ENCODE results near the gene EIF2B5. TPM values are rescaled to one million over a fixed set of nuclear protein-coding genes. Genes with fewer than 3 reads are reported as not detected.

The EIF2B5 gene
- total and polyA plus RNA-seq, 2 of the 13 experiments (the other 11 are each of a cell fraction or from before 2014, with no cell fraction given) = 38.4 to 60.2 TPM

GRCh38 chr3:184174646-184175492 lies 39.7 kb downstream of the EIF2B5 start, which contains the start of gene AP2M1 (continued):
- TF ChIP-seq ZNF503 (CRISPR knock-in tag; IDR thresholded peaks at IDR 0.05) = no peak; the same call in 1 of the 2 replicates
- TF ChIP-seq ZNF136 (CRISPR knock-in tag; IDR thresholded peaks at IDR 0.05; ENCODE audit: low read depth) = no peak
- TF ChIP-seq MXD1 (CRISPR knock-in tag; IDR thresholded peaks at IDR 0.05) = peak; percentile 58; the same call in 1 of the 2 replicates
- TF ChIP-seq ZFP36L1 (CRISPR knock-in tag; IDR thresholded peaks at IDR 0.05) = 0 out of 2 replicates have a peak, but pooled peaks have one; percentile 49
- TF ChIP-seq KDM2A (CRISPR knock-in tag; IDR thresholded peaks at IDR 0.05; ENCODE audit: borderline replicate concordance, low read depth) = peak; percentile 73; the same call in 1 of the 2 replicates
- no peak for TF ChIP-seq ZSCAN9 (CRISPR knock-in tag; IDR thresholded peaks at IDR 0.05; ENCODE audit: borderline replicate concordance)
- no peak for TF ChIP-seq ZNF562 (CRISPR knock-in tag; IDR thresholded peaks at IDR 0.05; ENCODE audit: borderline replicate concordance)
- TF ChIP-seq PHF20 (CRISPR knock-in tag; IDR thresholded peaks at IDR 0.05) = peak; percentile 63
- peak; percentile 77; the same call in 1 of the 2 replicates for TF ChIP-seq BCL3 (CRISPR knock-in tag; IDR thresholded peaks at IDR 0.05)
- TF ChIP-seq ZNF660 (CRISPR knock-in tag; IDR thresholded peaks at IDR 0.05; ENCODE audit: borderline replicate concordance, low read depth) = no peak
- TF ChIP-seq ZSCAN31 (CRISPR knock-in tag; IDR thresholded peaks at IDR 0.05; ENCODE audit: low read depth) = 0 out of 2 replicates have a peak, but pooled peaks have one; percentile 46
- TF ChIP-seq ZNF550 (CRISPR knock-in tag; IDR thresholded peaks at IDR 0.05; ENCODE audit: borderline replicate concordance) = no peak; the same call in 1 of the 2 replicates
- no peak for TF ChIP-seq SNRNP70 (IDR thresholded peaks at IDR 0.05; ENCODE audit: low read depth, low read length)
- TF ChIP-seq TAF15 (IDR thresholded peaks at IDR 0.05; ENCODE audit: low read depth, low read length, poor library complexity, severe bottlenecking) = no peak
- TF ChIP-seq TERF1 (CRISPR knock-in tag; IDR thresholded peaks at IDR 0.05) = no peak
- peak; percentile 60; the same call in 1 of the 2 replicates for TF ChIP-seq TOPORS (CRISPR knock-in tag; IDR thresholded peaks at IDR 0.05)
- TF ChIP-seq ZNF225 (CRISPR knock-in tag; IDR thresholded peaks at IDR 0.05) = no peak
- TF ChIP-seq HIC2 (CRISPR knock-in tag; IDR thresholded peaks at IDR 0.05; ENCODE audit: low read depth) = peak; percentile 14; the same call in 1 of the 2 replicates
- no peak; the same call in 1 of the 2 replicates for TF ChIP-seq ZNF800 (CRISPR knock-in tag; IDR thresholded peaks at IDR 0.05)
